Gastrocnemius medialis (tissue), 4 donors: ENCODE results near the gene CENPS.

ENCODE experiments used
- POLR2A ChIP-seq, 2 donors: fragments of 450-650 bp; IDR thresholded peaks; one replicate each; pipeline ENCODE4 v1.6.1; 2017; ENCODE audit warnings: antibody characterized with exemption in 2 of 2, mild to moderate bottlenecking in 2 of 2, moderate library complexity in 2 of 2
- TF ChIP-seq, protein P1 (sequence below), 5 experiments: fragments of 450-650 bp in 3 of 5; fragments of 200-600 bp in 2 of 5; sonication (generic) in 2 of 5; IDR thresholded peaks in 4 of 5; conservative IDR thresholded peaks in 1 of 5; 1 replicate in 4 of 5; 2 replicates in 1 of 5; pipeline ENCODE4 v1.5.1; 2016 to 2019; ENCODE audit warnings: antibody characterized with exemption in 5 of 5, mild to moderate bottlenecking in 3 of 5, moderate library complexity in 3 of 5

DNA sequence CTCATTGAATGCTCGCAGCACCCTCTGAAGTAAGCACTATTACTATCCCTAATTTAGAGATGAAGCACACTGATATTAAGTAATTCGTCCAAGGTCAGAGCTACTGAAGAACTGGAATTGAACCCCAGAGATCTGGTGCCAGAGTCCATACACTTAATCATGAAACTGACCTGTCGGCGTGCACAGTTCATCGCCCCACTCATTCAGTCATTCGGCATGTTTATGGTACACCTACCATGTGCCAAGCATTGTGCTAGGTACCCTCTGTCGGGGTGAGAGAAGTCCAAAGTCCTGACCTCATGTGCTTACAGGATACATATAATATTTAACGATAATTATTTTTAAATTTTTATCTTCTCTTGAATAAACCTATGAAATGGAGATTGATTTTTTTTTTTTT, 5.6 kb upstream of the CENPS start:
- TF ChIP-seq, protein P1, sequence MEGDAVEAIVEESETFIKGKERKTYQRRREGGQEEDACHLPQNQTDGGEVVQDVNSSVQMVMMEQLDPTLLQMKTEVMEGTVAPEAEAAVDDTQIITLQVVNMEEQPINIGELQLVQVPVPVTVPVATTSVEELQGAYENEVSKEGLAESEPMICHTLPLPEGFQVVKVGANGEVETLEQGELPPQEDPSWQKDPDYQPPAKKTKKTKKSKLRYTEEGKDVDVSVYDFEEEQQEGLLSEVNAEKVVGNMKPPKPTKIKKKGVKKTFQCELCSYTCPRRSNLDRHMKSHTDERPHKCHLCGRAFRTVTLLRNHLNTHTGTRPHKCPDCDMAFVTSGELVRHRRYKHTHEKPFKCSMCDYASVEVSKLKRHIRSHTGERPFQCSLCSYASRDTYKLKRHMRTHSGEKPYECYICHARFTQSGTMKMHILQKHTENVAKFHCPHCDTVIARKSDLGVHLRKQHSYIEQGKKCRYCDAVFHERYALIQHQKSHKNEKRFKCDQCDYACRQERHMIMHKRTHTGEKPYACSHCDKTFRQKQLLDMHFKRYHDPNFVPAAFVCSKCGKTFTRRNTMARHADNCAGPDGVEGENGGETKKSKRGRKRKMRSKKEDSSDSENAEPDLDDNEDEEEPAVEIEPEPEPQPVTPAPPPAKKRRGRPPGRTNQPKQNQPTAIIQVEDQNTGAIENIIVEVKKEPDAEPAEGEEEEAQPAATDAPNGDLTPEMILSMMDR (IDR thresholded peaks at IDR 0.05 in 4 of 5, conservative IDR thresholded peaks at IDR 0.05 in 1 of 5): no peak
- no peak for TF ChIP-seq POLR2A (IDR thresholded peaks at IDR 0.05)
